ENCODE measurements around the gene PCDHGA9.

Gene PCDHGA9

GRCh38 chr5:141402553-141403243 is at the start of gene PCDHGA9:
TSS of gene PCDHGA9 (plus strand) at chr5:141402778. CDS start at chr5:141402953, 175 bp downstream.
- no peak within 1 kb of the TSS for H3K4me3 ChIP-seq (replicated peaks; ENCODE audit: low read depth, low read length)

GRCh38 chr5:141354900-141355469 is 47.6 kb upstream of the PCDHGA9 start, which contains the start of gene PCDHGA4:
TSS of gene PCDHGA4 (plus strand) at chr5:141355021. CDS start at chr5:141355108, 87 bp downstream.
- Histone ChIP-seq H3K4me3 (replicated peaks; ENCODE audit: low read depth, low read length) (no peak within 1 kb of the TSS), H3K36me3 (ENCODE audit: control insufficient read depth, insufficient read depth, low read length) (no peaks in the 10 kb centered on the region), H3K27me3 (replicated peaks; ENCODE audit: control insufficient read depth, insufficient read depth, low read length) (no peaks in the 10 kb centered on the region)
- no peak for DNase-seq (ENCODE audit: extremely low read depth, insufficient read length)
- TF ChIP-seq CTCF (IDR thresholded peaks at IDR 0.05; ENCODE audit: insufficient read depth, low read length, poor library complexity, severe bottlenecking) = peak; percentile 28

More at GRCh38 chr5:141402553-141403243, at the start of gene PCDHGA9:
- Histone ChIP-seq H3K36me3 (ENCODE audit: control insufficient read depth, insufficient read depth, low read length) (no peaks in the 10 kb centered on the region), H3K27me3 (replicated peaks; ENCODE audit: control insufficient read depth, insufficient read depth, low read length) (no peaks in the 10 kb centered on the region)
- no peak for DNase-seq (ENCODE audit: extremely low read depth, insufficient read length)
- TF ChIP-seq CTCF (IDR thresholded peaks at IDR 0.05; ENCODE audit: insufficient read depth, low read length, poor library complexity, severe bottlenecking) = peak; percentile 14

GRCh38 chr5:141355641-141356040 is 46.9 kb upstream of the PCDHGA9 start:
- H3K36me3 ChIP-seq (ENCODE audit: control insufficient read depth, insufficient read depth, low read length) = no peaks in the 10 kb centered on the region
- no peaks in the 10 kb centered on the region for H3K27me3 ChIP-seq (replicated peaks; ENCODE audit: control insufficient read depth, insufficient read depth, low read length)
- TF ChIP-seq CTCF (IDR thresholded peaks at IDR 0.05; ENCODE audit: insufficient read depth, low read length, poor library complexity, severe bottlenecking) = no peak
- no peak overlapping the region for H3K4me3 ChIP-seq (replicated peaks; ENCODE audit: low read depth, low read length)
- no peak for DNase-seq (ENCODE audit: extremely low read depth, insufficient read length)

DNA sequence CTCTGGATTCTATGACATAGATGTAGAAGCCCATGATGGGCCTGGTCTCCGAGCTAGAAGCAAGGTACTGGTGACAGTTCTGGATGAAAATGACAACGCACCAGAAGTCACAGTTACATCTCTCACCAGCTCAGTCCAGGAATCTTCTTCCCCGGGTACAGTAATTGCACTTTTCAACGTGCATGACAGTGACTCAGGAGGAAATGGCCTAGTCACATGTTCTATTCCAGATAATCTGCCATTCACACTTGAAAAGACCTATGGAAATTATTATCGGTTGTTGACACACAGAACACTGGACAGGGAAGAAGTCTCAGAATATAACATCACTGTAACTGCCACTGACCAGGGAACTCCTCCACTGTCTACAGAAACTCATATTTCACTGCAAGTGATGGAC is 46.4 kb upstream of the PCDHGA9 start:
- TF ChIP-seq CTCF (IDR thresholded peaks at IDR 0.05; ENCODE audit: insufficient read depth, low read length, poor library complexity, severe bottlenecking) = no peak
- no peaks in the 10 kb centered on the region for H3K36me3 ChIP-seq (ENCODE audit: control insufficient read depth, insufficient read depth, low read length)
- H3K4me3 ChIP-seq (replicated peaks; ENCODE audit: low read depth, low read length) = no peak overlapping the region
- no peaks in the 10 kb centered on the region for H3K27me3 ChIP-seq (replicated peaks; ENCODE audit: control insufficient read depth, insufficient read depth, low read length)
- DNase-seq (ENCODE audit: extremely low read depth, insufficient read length) = no peak

- Histone ChIP-seq H3K36me3 (ENCODE audit: control insufficient read depth, insufficient read depth, low read length) (no peaks in the 10 kb centered on the region), H3K27me3 (replicated peaks; ENCODE audit: control insufficient read depth, insufficient read depth, low read length) (no peaks in the 10 kb centered on the region), H3K4me3 (replicated peaks; ENCODE audit: low read depth, low read length) (no peak overlapping the region)
- DNase-seq (ENCODE audit: extremely low read depth, insufficient read length) = no peak
- TF ChIP-seq CTCF (IDR thresholded peaks at IDR 0.05; ENCODE audit: insufficient read depth, low read length, poor library complexity, severe bottlenecking) = no peak
These were observed 45.6 kb upstream of the PCDHGA9 start for GRCh38 chr5:141356950-141357349.

All from GM06990 (cell line).